Measurements from ENCODE around the gene MRPS23.
"Not testable (repeated sequence)": the region's sequence is repeated elsewhere in the genome, so short reads cannot be mapped to it uniquely, and the experiment has no call there.

MRPS23 gene

GRCh38 chr17:57861790-57862693 lies 12.2 kb upstream of the MRPS23 start:
- DNase-seq, result no peak

GRCh38 chr17:57861000-57861789 lies 11.4 kb upstream of the MRPS23 start:
- no peak for DNase-seq

- no peak for DNase-seq
These were observed 10.7 kb upstream of the MRPS23 start for GRCh38 chr17:57860414-57860999.

GRCh38 chr17:57859601-57860413 lies 10.0 kb upstream of the MRPS23 start:
- no peak for DNase-seq

- DNase-seq, result no peak
These were observed 9.0 kb upstream of the MRPS23 start for GRCh38 chr17:57858838-57859237.

GRCh38 chr17:57856792-57857620 lies 7.2 kb upstream of the MRPS23 start:
- DNase-seq, result no peak

- no peak for DNase-seq
These were observed 5.7 kb upstream of the MRPS23 start for GRCh38 chr17:57855391-57856035.

- no peak for DNase-seq
These were observed 3.9 kb upstream of the MRPS23 start for GRCh38 chr17:57853695-57854094.

- DNase-seq, result no peak
These were observed 3.1 kb upstream of the MRPS23 start for GRCh38 chr17:57852955-57853328.

- no peak for DNase-seq
These were observed 2.5 kb upstream of the MRPS23 start for GRCh38 chr17:57852092-57852954.

GRCh38 chr17:57849163-57849873 lies 526 bp downstream of the MRPS23 start:
- DNase-seq, result no peak

- DNase-seq, result not testable (repeated sequence)
These were observed 3.5 kb downstream of the MRPS23 start for GRCh38 chr17:57846056-57846945.

- no peak for DNase-seq
These were observed 7.6 kb downstream of the MRPS23 start for GRCh38 chr17:57842280-57842679.

GRCh38 chr17:57839571-57839923 lies 10.3 kb downstream of the MRPS23 start:
- no peak for DNase-seq

GRCh38 chr17:57838857-57839570 lies 10.8 kb downstream of the MRPS23 start:
- DNase-seq, result no peak

GRCh38 chr17:57838453-57838852 lies 11.4 kb downstream of the MRPS23 start:
- DNase-seq, result no peak

- no peak for DNase-seq
These were observed 14.4 kb downstream of the MRPS23 start for GRCh38 chr17:57835333-57835900.

Measured in fibroblast of upper back skin (primary cell).